Measurements from ENCODE around the gene MAB21L4.

MAB21L4 gene

DNA sequence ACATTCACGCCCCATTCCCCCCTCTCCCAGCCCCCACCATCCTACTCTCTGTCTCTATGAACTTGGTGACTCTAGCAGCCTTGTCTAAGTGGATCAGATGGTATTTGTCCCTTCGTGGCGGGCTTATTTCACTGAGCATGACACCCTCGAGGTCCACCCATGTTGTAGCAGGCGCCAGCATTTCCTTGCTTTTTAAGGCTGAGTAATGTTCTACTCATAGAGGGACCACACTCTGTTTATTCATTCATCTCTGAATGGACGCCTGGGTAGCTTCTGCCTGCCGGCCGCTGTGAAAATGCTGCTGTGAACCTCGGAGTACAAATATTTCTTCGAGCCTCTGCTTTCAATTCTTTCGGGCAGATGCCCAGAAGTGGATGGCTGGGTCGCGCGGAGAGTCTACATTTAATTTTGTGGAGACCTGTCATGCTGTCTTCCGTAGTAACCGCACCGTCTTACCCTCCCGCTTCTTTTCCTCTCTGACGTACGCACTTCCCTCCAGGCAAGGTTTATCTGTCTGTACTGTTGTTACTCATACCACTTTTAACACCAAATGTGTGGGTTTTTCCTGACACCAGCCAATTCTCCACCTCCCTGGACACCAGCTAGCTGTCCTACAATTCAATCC is 15.8 kb upstream of the MAB21L4 start:
- no peak for DNase-seq (ENCODE audit: low spot score)

- no peak for DNase-seq (ENCODE audit: low spot score)
Measured at GRCh38 chr2:240909216-240909974, 13.4 kb upstream of the MAB21L4 start.

GRCh38 chr2:240906911-240907590 is 11.1 kb upstream of the MAB21L4 start:
- no peak for DNase-seq (ENCODE audit: low spot score)

DNA sequence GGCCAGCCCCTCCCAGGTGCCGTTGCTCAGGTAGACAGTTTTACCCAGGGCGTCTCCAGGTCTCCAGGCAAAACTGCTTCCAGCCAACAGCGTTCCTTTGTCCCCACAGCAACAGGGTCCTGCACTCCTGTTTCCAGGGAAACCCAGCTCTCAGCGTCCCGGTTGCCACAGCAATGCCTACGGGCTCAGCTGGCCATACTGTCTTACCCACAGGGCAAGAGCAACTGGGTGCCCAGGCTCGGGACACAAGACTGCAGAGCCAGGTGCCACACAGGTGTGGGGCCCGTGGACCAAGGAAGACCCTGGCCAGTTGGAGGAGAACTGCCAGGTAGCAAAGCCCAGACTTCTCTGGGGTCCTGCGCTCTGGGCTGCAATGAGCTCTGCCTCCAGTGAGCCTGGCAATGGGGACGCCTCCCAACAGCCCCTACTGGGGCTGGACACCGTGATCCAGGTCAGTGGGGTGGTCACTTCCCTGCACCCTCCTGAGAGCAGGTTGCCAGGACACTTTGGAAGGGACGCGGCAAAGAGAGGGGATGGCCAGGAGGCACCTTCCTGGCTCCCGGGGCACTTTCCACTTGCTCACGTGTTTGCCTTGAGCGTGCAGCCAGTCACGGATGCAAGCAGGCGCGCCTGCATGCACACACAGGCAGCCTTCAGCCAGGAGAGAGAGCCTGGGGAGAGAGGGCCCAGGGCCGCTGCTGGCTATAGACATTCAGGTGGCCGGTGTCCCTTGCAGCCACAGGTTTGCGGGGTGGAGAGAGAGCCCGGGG is 10.4 kb upstream of the MAB21L4 start, which contains the start of gene CROCC2:
Gene CROCC2 (plus strand): TSS at position 196 of the 770 bp plus-strand sequence. CDS start 178 bp downstream, at position 374.
- DNase-seq (ENCODE audit: low spot score): no peak

- DNase-seq (ENCODE audit: low spot score): no peak
Measured at GRCh38 chr2:240905176-240905781, 9.3 kb upstream of the MAB21L4 start.

- no peak for DNase-seq (ENCODE audit: low spot score)
Measured at GRCh38 chr2:240904216-240905175, 8.5 kb upstream of the MAB21L4 start.

DNA sequence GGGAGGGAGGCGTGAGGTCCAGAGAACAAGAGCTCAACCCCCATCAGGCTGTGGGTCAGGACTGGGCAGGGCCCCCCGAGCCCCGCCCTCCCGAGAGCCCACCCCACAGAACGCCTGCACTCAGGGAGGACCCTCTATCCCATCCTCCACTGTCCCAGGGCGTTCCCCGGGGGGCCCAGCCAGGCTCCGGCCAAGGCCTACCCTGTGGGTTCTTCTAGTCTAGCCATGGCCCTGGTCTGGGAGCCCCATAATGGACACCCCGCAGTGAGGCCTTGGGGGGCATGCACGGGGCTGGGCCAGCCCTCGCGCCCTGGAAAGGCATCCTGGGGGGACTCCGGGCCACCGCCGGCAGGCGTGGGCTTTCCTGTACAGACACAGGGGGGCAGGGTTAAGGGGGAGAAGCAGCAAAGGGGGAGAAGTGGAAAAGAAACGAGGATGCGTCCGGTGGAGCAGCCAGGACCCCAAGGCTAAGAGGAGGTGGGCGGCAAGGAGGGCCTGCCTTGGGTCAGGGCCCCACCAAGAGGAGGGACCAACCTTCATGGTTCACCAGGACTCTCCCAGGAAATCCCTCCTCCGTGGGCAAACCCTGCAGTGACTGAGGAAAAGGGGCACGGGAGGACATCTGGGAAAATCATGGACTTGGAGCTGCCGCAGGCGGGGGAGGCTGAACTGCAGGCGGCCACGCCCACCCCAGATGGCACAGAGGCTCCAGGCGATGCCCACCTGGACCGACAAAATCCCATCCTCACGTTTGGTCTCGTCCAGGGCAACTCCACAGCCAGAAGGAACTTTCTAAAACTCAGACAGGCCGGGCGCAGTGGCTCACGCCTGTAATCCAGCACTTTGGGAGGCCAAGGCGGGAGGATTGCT is 7.5 kb upstream of the MAB21L4 start:
- DNase-seq (ENCODE audit: low spot score): no peak

DNA sequence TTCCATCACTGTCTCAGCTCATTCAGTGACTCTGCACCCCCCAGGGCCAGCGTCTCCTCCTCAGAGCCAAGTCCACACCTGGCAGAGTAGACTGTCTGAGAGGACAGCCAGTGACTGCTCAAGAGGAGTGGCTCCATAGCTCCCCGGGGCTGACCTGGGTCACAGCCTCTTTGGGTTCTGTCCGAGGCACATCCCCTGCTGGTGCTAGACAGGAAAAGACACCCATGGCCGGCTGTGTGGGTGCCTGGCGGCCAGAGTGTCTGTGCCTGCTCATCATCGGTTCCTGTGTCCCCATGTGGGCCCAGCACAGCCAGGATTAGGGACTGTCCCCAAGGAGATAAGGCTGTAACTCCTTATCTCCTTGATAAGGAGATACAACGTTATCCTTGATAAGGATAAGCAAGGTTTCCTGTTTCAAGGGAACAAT is 6.7 kb upstream of the MAB21L4 start:
- DNase-seq (ENCODE audit: low spot score): no peak

DNA sequence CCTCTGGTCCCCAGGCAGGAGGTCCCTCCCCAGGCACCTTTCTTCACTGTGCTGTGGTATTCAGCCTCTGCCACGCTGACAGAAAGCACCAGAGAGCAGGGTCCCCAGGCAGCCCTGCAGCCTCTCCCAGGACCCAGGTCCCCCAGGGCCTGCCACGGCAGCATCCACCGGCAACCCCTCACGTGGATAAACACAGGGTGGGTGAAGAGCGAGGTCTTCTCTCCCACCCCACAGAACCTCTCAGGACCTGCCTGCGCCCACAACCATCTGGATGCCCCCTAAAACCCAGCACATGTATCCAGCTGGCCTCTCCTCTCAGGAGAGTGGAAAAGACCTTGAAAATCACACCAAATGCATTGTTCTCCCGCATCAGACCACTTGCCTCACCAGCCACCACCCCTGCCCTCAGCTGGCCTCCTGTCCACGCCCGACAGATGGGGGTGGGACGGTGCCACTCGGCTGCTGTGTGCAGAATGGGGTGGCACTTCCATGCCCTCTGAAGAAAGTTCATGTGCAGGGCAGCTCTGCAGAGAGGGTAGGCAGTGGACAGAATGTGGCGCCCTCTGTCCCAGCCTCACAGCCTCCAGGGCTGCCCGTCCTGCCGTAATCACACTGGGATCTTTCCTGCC is 6.1 kb upstream of the MAB21L4 start:
- no peak for DNase-seq (ENCODE audit: low spot score)

DNA sequence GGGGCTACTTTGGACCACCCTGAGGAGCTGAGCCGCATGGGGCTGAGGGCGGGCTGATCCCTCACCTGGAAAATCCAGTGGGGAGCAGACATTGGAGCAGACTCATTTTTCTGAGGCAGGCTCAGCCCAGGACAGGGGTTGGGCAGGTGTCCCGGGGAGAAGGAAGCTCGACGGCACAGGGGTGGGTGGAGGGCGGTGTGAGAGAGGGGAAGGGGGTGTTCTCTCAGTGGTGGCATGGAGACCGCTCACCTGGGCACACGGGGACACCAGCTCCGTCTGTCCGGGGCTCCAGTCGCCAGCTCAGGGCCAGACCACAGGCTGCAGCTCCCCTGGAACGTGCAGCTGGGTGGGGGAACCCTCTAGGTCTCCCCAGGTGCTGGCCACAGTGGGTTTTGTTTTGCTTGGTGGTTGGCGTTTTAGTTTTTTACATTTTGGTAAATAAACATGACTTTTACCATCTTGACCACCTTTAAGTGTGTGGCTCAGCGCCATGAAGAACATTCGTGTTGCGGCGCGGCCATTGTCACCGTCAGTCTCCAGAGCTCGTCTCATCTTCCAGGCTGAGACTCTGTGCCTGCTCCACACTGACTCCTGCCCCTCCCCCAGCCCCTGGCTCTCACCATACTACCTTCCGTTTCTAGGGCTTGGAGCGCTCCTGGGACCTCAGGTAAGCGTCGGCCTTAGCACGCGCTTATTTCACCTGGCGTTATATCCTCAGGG is 4.3 kb upstream of the MAB21L4 start:
- DNase-seq (ENCODE audit: low spot score): no peak

GRCh38 chr2:240899468-240899865 is 3.5 kb upstream of the MAB21L4 start:
- no peak for DNase-seq (ENCODE audit: low spot score)

GRCh38 chr2:240898731-240899467 is 2.9 kb upstream of the MAB21L4 start:
- no peak for DNase-seq (ENCODE audit: low spot score)

DNA sequence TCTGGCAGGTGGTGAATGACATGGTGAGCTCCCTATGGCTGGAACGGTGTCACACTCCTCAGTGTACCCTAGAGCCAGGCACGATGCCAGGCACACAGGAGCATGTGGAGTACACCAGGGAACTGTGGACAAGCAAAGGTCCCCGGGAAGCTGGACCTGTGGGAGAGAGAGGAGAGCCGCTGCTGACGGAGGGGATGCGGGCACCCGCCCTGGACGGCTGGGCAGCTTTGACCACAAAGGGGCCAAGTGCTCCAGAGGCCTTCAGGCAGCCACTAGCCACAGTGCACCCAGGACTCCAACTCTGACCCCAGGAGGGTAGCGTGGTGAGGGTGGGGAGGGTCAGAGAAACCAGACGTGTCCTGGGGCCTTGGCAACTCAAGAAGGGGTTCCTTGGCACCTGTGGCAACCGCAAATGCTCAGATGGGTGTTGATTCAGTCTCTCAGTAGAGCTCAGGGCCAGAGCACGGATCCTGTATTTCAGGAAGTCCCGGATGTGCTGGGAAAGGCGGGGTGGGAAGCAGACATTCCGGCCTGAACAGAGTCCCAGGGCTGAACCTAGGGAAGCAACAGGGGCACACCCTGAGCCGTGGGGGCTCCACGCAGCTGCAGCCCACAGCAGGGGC is 2.3 kb upstream of the MAB21L4 start:
- DNase-seq (ENCODE audit: low spot score): peak; percentile 48

DNA sequence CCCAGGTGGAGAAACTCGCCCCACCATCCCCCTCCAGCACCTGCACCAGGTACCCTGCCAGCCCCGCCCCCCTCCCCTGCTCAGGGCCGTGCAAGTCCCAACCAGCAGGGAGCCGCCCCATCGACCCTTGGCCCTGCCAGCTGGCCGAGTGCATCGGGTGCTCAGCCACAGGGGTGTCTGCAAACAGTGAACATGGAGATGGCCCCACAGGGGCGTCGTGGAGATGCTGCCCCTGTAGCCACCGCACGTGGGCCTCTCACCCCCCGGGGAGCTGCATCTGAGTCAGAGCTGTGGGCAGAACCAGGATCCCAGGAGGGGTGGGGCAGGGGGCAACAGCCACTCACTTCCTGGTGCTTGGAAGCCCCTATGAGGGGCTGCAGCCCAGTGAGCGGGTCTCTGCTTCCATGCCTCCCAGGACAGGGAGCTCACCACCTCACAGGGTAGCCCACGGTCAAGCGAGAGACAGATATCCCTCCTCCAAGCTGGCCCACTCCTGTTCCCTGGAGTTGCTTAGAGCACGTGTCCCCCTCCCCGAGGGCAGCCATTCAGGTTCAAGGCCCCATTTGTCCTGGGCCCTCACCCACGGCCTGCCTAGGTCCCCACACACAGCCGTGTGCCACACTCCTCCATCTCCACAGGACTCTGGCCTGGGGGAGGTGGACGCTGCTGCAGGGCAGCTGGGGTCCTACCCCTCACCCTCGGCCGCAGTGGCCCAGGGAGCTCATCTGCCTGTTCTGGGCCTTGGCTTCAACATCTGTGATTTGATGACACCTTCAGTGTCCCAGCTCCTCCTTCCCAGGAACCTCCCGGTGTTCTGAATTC is 1.1 kb upstream of the MAB21L4 start:
- no peak for DNase-seq (ENCODE audit: low spot score)

- DNase-seq (ENCODE audit: low spot score): no peak
Measured at GRCh38 chr2:240896394-240896793, 438 bp upstream of the MAB21L4 start.

DNA sequence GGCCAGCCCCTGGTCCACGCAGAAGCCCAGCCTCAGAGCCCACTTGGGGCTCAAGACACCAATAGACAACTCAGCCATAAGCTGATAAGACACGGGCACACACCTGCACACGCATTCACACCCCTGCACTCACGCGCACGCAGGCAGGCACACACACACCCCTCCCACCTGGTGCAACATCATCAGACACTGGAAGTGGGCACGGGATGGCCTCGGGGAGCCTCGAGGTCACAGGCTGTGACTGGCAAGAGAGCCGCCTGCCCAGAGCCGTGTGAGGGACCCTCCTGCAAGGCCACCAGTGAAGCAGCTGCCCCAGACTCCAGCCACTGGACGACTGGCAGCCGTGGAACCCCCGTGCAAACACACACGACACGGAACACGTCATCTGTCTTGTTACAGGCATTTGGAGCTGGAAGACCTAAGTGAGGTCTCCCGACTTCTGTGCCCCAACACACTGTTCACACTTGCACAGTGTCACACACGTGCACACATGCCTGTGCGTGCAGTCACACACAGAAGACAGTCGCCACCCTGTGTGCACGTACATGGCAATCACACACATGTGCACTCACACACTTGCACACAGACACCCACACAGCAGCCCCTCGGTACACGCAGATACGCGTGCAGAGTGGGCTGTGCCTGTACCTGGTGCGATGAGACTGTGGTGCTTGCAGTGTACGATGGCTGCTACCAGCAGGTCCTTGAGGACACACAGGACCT is 959 bp downstream of the MAB21L4 start:
- no peak for DNase-seq (ENCODE audit: low spot score)

Data from kidney capillary endothelial cell (primary cell).